B cell (primary cell): ENCODE measurements around the gene FOXP3.

Experiments used
- CTCF ChIP-seq: fragments of 200-600 bp; IDR thresholded peaks from one replicate; pipeline ENCODE4 v1.8.0; 2022; ENCODE audit warnings: antibody characterized with exemption, mild to moderate bottlenecking
- EZH2 ChIP-seq: IDR thresholded peaks from 2 replicates; pipeline ENCODE4 v1.6.1; 2012; ENCODE audit warnings: borderline replicate concordance, low read depth, mild to moderate bottlenecking, moderate library complexity, low read length; ENCODE audit not compliant: insufficient read depth, poor library complexity, severe bottlenecking

GRCh38 chrX:49247916-49248811 lies 16.3 kb downstream of the FOXP3 start:
- no peak for TF ChIP-seq EZH2
- no peak for TF ChIP-seq CTCF
